Lung (tissue), 12 donors: ENCODE data around the gene SPATA21. TPM values are rescaled to one million over a fixed set of nuclear protein-coding genes. Genes with fewer than 3 reads are reported as not detected.

Source experiments
- ATAC-seq: fragments of 200-7000 bp; cut with Tn5 transposase; one replicate; pipeline ENCODE4 v1.9.1; 2020; ENCODE audit warnings: moderate number of reproducible peaks; ENCODE audit not compliant: insufficient read depth, low FRiP score
- DNase-seq, 3 donors: peaks; one replicate each; pipeline ENCODE4 v3.0.0-alpha.2; 2013 to 2017
- H3K27ac ChIP-seq, 2 donors: one replicate each; pipeline ENCODE4 v1.5.1; 2013; ENCODE audit warnings: mild to moderate bottlenecking in 2 of 2, moderate library complexity in 2 of 2, control low read depth in 1 of 2, inconsistent platforms in 1 of 2, low read depth in 1 of 2, low read length in 1 of 2
- H3K27me3 ChIP-seq, 3 donors: one replicate each; pipeline ENCODE4 v1.5.1; 2013; ENCODE audit warnings: low read length in 2 of 3; ENCODE audit not compliant: control insufficient read depth in 3 of 3, insufficient read depth in 3 of 3
- H3K36me3 ChIP-seq, 4 donors: one replicate each; pipeline ENCODE4 v1.5.1; 2013; ENCODE audit warnings: low read length in 4 of 4, mild to moderate bottlenecking in 1 of 4, moderate library complexity in 1 of 4; ENCODE audit not compliant: control insufficient read depth in 4 of 4, insufficient read depth in 4 of 4
- H3K4me1 ChIP-seq, 5 donors: one replicate each; pipeline ENCODE4 v1.5.1; 2013; ENCODE audit warnings: low read length in 5 of 5, mild to moderate bottlenecking in 2 of 5, moderate library complexity in 1 of 5; ENCODE audit not compliant: control insufficient read depth in 5 of 5, insufficient read depth in 5 of 5
- H3K4me3 ChIP-seq: one replicate; pipeline ENCODE4 v1.5.1; 2013; ENCODE audit warnings: mild to moderate bottlenecking, control low read depth, moderate library complexity
- H3K9ac ChIP-seq, 2 donors: one replicate each; pipeline ENCODE4 v1.5.1; 2013; ENCODE audit warnings: low read length in 2 of 2, control low read depth in 1 of 2; ENCODE audit not compliant: insufficient read depth in 1 of 2
- H3K9me3 ChIP-seq, 4 donors: one replicate each; pipeline ENCODE4 v1.5.1; 2013; ENCODE audit warnings: low read length in 3 of 4, mild to moderate bottlenecking in 1 of 4, moderate library complexity in 1 of 4; ENCODE audit not compliant: control insufficient read depth in 4 of 4, insufficient read depth in 3 of 4
- CTCF ChIP-seq: IDR thresholded peaks from 2 replicates; pipeline ENCODE4 v1.5.1; 2012; ENCODE audit warnings: mild to moderate bottlenecking; ENCODE audit errors: control extremely low read depth, extremely low read depth
- WGBS, 2 donors: extraction: QIAGEN DNeasy Blood & Tissue Kit; methylation state at CpG; one replicate each; pipeline ENCODE4 v1.1.7; 2013; 5-methylcytosine and 5-hydroxymethylcytosine counted together
- polyA plus RNA-seq, 2 donors: library from polyadenylated mRNA; stranded (reverse); fragments of 200-250 nt; gene quantifications; one replicate each; pipeline ENCODE4 v1.2.1, GENCODE V29; 2013
- total RNA-seq, 2 donors: library from RNA; depleted of rRNA in 1 of 2; stranded (reverse); fragments of >200 nt in 1 of 2; gene quantifications; one replicate each; pipeline ENCODE4 v1.2.1, GENCODE V29; 2014 to 2021
- donor health status: control.
- donor health status: control.
- donor health status: Bipolar disorder and iron deficiency.
- donor health status: healthy.
- donor health status: DM: yes; HTN: yes; CAD: no.

SPATA21 gene
- total and polyA plus RNA-seq, 4 donors: 0.14 to 0.15 TPM; not detected in 2

DNA sequence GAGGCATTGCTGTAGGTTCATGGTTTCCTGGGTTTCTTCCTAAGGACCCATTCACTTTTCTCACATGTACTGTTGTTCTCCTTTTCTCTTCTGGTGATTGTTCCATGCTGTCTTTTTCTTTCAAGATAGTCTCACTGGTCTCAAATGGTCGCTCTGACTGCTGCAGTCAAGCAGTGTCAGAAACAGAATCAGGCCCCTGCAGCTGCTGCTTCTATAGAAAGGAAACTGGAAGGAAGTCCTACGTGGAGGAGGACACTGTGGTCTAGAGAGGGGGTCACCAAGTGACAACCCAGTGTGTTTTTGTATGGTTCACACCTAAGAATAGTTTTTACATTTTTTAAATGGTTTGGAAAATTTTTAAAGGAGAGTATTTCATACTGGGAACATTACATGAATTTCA, 5.7 kb upstream of the SPATA21 start:
- DNase-seq (no peak), ATAC-seq (no peak)
- Histone ChIP-seq H3K27me3 (no peaks in the 10 kb centered on the region), H3K4me3 (no peak overlapping the region), H3K27ac (peak overlapping the region in 1 of 2 donors; percentile 9), H3K36me3 (peaks cover 4 to 36% (median 25%) of the 10 kb centered on the region in 4 donors), H3K4me1 (peaks cover 0 to 13% (median 5%) of the 10 kb centered on the region in 5 donors), H3K9me3 (no peaks in the 10 kb centered on the region), H3K9ac (no peak overlapping the region)
- 49 to 57% methylated on average over 2 of the region's 2 CpGs for whole genome bisulfite sequencing, 2 donors
- TF ChIP-seq CTCF: no peak

DNA sequence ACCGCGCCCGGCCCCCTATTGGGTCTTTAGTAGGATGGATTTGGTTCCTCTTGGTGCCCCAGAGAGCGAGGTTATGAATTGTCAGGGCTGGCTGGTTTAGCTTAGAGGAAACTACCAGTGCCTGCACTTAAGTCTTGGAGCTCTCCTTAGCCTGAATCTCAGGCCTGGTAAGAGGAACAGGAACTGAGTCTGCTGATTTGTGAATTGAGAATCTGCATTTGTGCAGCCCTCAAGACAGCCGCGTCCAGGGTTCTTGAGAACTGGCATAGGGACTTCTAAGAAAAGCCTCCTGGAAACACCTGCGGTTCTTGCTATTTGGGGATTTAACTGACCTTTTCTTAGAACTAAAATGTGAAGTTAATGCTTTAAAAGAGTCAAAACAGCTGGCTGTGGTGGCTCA, 5.0 kb upstream of the SPATA21 start:
- no peak for TF ChIP-seq CTCF
- peak overlapping the region in 1 of 2 donors; percentile 9 for H3K27ac ChIP-seq
- ATAC-seq (no peak), DNase-seq (no peak)
- no peak overlapping the region for H3K4me3 ChIP-seq
- peaks cover 4 to 29% (median 20%) of the 10 kb centered on the region in 4 donors for H3K36me3 ChIP-seq
- no peak overlapping the region for H3K9ac ChIP-seq
- 87 to 89% methylated on average over 7 of the region's 7 CpGs for WGBS, 2 donors
- H3K9me3 ChIP-seq: no peaks in the 10 kb centered on the region
- peaks cover 0 to 13% (median 5%) of the 10 kb centered on the region in 5 donors for H3K4me1 ChIP-seq
- no peaks in the 10 kb centered on the region for H3K27me3 ChIP-seq

DNA sequence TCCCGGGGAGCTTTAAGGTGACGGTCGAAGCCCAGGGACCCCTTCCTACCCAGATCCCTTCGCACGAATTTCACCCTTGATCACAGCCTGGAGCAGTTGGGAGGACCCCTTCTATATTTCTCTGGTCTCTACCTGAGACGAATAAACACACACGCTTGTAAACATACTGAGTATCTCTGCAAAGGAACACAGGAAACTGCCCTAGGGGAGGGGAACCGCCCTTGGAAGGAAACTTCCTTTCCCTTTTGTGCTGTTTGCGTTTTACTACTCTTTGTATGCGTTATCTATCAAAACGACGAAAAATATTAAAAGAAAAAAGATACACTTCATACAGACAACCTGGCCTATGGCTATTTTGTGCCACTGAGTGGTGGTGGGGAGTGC, 4.0 kb upstream of the SPATA21 start:
- Histone ChIP-seq H3K4me1 (peaks cover 0 to 13% (median 5%) of the 10 kb centered on the region in 5 donors), H3K36me3 (peaks cover 4 to 26% (median 16%) of the 10 kb centered on the region in 4 donors), H3K27ac (peak overlapping the region; percentile 1 to 82), H3K9ac (peak overlapping the region; percentile 58 to 93), H3K27me3 (no peaks in the 10 kb centered on the region), H3K9me3 (no peaks in the 10 kb centered on the region), H3K4me3 (peak overlapping the region; percentile 95)
- no peak for DNase-seq
- TF ChIP-seq CTCF: no peak
- ATAC-seq: peak; percentile 10
- 1 to 3% methylated on average over 12 of the region's 12 CpGs for WGBS, 2 donors
